Stimulated activated CD4-positive, alpha-beta T cell treated with anti-CD3 and anti-CD28 coated beads, Interleukin-1b, Interleukin-23, amount 100 ng/mL, for 24 hours (primary cell): ENCODE measurements around the gene SHC3.

Source experiments
- DNase-seq, 4 experiments: peaks; one replicate each; pipeline ENCODE4 v3.0.0-alpha.2; 2020; ENCODE audit warnings: low read depth in 4 of 4, low spot score in 1 of 4

Gene SHC3

DNA sequence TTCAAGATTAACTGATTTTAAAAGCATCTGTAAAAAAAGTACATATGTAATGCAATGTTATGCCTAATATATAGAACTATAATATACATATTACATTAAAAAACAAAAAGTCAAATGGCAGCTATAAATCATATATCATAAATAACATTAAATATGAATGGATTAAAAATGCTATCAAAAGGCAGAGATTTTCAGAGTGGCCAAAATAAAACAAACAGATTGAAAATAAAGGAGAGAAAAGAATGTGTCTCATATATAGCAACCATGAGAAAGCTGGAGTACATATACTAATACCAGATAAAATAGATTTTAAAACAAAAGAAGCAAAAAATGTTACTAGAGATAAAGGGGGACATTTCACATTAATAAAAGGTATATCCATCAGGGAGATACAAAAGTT is 148.8 kb downstream of the SHC3 start:
- DNase-seq: no peak

DNA sequence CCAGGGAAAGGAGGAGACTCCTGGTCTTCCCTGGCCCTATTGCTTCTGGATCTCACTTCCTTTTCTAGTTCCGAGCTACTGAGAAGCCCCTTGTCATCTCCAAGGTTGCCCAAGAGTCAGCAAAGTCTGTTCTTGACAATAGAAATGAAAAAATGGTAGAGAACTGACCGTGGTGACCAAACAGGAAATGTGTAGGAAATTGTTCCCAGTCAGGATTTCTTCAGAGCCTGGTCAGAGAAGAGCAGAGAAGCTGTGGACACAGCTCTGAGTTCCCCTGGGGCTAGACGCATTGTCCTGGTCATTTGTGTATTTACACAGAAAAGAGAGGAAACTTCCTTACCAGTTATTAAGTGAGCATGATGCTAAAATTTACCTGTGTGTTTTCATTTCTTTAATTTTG is 151.7 kb downstream of the SHC3 start:
- no peak for DNase-seq

DNA sequence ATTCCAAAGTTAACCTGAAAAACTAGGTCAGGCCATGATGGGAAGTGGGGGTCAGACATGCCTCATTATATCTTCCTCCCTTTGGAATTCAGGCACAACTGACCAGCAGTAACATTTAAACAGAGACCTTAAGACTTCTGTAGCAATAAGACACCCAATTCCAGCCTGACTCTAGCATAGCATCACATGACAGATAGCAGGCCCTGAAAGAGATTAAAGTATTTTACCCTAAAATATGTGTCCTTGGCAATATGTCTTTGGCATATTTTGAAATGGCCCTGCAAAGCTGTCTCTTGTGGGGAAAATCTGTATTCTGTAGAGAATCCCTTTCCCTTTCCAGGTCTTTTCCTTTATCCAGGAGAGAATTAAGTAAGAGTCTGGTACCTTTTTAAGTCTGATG is 153.1 kb downstream of the SHC3 start:
- no peak for DNase-seq

DNA sequence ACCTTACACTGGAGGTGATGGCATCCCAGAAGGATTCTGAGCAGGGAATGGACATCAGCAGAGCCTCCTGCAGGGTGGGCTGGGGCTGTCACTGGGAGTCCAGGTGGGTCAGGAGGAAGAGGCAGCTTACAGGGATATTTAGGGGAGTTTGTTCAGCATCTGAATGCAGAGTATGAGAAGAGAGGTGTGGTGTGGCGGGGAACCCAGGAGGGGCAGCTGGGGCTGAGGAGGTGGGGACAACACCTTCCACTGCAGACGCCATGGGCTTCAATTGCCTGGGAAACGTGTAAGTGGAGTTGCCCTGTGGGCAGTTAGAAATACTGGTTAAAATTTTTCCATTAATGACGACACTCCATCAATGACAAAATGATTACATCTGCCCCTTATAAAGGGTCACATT is 153.9 kb downstream of the SHC3 start:
- DNase-seq: no peak

DNA sequence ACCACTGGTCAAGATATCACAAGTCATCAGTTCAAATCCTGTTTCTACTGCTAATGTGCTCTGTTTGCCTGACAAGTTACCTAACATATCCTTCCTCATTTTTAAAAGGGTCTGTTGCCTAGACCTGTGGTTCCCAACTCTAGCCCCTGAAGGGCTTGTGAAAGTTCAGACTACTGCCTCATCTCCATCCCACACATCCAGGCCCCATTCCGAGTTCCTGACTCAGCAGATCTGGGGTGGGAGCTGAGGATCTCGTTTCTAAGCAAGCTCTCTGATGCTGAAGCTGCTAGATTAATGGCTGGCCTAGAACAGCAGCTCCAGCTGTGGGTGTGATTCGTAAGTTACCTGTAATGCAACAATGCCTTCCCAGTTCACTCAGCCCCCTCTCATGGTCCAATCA is 154.9 kb downstream of the SHC3 start:
- no peak for DNase-seq

DNA sequence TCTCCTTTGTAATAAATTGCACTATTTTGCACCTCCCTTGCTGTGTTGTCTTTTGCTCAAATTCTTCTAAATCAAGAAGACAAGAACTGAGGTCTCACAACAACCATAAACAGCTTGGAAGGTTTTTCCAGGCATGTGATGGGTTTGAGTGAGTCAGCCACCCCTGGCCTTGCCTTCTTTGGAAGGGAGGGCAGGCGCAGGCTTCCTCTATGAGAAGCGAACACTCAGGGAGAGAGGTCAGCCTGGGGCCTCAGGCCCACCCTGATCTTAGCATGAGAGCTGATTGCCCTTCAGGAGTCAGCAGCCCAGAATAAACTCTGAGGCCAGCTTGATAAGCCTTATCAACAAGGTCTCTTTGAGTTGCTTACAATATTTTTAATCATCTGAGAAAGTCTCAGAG is 155.7 kb downstream of the SHC3 start:
- DNase-seq: no peak

DNA sequence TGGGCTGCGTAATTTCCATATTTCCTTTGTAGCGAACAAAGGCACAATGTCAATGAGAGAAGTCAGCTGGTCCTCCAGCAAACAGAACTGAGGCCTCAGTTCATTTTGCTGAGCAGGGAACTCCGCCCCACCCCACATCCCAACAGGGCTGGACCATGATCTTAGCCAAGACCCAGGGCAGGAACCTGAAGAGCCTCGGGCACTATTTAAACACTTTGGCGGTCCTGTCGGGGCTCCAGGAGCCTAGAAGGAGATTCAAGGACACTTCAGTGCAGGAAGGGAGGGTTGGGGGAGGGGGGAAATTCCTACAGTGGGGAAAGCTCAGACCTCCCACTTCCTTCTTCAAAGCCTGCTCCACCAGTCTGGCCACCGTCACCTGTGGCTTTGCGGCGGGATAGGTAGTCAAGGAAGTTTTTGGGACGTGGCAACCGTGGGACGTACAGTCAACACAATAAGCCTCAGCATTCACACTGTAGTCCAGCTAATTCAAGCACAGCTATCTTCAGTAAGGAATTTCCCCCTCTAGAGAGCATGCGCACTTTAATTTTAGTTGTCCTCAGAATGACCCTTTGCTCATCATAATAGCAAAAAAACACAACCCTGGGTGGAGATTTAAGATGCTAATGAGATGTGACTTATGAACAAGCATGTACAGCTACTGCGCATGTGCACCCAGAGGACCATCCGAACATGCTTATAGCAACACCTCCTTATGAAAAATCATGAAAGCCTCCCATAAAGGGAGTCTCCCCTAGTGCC is 156.4 kb downstream of the SHC3 start:
- DNase-seq: no peak

DNA sequence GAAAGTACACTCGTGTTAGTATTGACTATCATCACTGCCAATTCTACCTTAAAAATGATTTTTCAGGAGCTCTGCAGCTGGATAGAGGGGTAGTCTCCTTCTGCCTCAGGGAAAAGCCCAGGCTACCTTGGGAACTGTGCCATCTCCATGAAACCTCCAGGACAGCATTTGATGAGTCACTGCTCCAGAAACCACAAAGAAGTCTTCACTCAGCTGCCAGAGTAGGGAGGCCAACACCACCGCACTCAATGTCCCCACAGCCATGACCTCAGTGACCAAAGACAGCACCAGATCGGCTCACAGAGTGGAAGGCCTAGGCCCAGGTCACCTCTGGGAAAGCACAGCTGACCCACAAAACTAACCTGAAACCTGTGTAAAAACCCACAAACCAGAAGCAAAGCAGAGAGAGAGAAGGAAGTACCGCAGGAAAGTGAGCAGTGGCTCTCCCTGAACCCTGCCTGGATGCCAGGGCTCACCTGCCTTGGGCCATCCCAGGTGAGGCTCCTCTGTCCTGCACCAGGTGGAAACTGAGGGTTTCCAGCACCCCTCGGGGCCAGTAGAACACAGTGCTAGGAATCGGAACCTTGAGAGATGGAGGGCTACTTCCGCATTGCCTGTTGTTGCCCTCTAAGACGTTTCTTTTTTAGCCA is 157.3 kb downstream of the SHC3 start:
- no peak for DNase-seq

DNA sequence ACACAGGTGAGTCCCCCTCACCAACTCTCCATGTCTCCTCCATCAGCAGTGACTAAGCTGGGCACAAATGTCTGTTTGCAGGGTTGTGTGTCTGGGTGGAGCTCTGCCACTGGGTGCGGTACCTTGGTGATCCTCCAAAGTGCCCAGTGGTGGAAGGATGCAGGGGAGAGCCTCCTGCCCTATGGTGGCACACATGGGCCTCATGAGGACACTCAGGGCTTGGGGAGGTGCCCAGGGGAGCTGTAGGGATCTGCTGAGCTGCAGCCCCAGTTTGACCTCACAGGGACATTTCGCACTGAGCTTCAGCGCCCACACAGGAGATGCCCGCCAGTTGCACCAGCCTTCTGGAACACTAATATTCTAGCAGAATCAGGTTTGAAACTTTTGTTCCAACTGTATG is 157.9 kb downstream of the SHC3 start:
- no peak for DNase-seq

DNA sequence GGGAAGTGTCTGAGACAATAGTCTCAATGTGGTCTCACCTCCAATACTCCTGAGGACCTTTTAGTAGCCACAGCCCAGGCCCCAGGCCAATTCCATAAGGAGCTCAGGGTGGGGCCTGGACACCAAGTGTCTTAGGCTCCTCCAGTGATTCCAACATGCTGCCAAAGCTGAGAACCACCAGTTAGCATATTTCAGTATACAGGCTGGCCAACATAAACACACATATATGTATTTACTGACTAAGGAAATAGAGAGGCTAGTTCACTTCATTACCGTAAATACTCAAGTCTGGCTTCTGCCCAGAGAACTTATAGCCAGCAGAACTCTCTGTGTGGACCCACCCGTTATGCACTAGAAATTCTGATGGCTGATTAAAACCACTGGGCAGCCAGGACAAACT is 163.3 kb downstream of the SHC3 start:
- no peak for DNase-seq

DNA sequence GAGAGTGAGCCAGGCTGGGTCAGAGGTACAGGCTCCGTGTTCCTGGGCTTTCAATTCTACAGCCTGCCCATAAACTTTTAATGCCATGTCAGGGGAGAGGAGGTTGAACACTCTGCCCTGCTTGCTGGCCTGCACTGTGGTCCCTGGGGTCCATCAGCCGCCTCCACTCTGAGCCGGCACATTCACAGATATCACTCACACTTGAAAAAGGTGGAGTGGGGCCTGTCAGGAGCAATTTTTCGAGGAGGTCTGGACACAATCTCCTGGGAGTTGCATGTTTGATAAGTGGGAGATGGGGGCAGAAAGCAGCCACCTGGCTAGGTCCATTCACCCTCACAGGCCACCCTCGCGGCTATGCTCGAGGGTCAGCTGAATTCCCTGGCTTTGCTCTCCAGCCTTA is 164.5 kb downstream of the SHC3 start:
- DNase-seq: no peak

DNA sequence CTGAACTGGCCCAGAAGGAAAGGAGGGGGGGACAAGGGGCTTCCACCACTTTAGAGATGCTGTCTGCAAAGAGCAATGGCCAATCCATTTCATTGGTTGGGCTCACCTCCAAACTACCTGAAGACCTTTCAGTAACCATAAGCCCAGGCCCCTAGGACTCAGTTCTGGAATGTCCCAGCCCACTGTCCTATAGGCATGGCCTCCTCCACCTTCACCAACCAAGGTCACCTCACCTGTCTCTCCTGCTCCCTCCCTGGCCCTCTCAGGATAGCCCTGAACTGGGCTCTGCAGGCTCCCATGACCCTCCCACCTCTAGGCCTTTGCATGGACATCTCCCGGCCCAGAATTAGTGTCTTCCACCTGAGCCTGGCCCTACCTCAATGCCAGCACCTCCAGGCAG is 165.0 kb downstream of the SHC3 start:
- no peak for DNase-seq

DNA sequence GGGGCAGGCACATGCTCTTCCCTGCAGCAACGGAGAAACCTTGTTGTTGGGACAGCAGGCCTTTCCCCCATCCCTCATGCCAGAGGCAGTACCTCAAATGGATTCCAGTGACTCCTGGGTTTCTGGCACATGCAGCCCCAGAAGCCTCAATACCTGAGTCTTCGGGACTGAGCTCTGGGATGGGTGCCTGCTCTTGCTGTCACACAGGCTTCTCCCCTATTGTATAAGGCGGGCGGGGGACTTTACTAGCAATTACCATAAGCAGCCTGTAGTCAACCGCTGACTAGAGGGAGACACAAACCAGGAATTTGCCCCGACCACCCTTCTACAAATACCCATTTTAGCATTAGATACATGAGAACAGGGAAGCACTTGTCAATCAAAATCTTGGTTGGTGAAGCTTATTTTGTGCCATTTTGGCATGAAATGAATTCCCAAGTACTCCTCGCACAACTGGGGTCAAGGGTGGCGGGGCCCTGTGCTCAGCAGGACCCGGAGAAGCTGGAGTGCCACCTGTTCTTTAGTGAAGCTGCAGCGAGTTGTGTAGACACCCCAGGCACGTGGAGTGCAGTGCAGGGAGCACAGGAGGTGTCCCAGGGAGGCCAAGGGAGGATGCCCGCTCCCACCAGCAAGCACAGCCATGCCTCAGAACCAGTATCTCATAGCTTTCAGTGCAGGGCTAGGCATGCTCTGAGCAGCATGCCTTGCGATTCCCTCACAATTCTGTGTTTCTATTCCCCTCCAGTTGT is 166.2 kb downstream of the SHC3 start:
- DNase-seq: no peak

DNA sequence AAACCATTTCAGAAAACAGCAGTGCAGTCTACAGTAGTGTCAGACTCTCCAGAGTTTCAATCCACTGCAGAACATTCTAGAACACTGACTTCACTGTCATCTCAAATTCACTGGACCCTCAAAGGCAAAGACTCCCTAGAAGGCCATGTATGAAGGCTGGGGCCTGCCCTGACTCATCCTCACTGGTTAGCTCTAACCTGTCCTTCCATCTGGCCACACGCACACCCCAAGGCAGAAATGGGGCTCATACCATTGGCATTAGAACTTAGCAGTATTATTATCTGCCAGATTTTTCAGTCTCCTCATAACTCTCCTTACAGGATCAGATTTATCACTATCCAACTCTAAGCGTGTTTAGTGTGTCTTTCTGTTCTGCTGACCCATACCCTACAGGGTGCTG is 166.9 kb downstream of the SHC3 start:
- DNase-seq: no peak

DNA sequence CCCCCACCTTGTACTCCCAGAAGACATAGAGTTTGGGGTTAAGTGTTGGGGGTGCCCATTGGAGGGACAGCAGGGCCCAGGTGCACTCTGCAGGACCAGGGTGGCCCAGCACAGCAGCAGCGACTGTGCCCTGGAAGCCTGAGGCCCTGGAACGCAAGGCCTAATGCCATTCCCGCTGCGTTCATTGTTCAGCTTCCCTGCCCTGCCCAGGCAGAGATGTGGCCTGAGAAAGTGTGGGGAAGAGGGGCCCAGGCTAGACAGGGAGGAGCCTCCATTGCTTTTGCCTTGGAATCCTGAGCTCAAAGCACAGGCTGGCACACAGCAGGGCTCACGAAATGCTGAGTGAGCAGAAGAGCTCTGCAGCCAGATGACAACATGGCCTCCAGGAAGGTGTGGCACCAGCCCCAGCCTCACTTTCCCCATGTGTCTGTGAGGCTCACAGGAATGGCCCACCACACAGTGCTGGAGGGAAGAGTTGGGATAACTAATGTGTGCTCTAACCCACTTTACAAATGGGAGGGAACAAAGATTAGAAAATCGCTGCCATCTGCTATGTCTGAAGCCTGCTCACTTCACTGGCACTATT is 168.0 kb downstream of the SHC3 start:
- DNase-seq: no peak

DNA sequence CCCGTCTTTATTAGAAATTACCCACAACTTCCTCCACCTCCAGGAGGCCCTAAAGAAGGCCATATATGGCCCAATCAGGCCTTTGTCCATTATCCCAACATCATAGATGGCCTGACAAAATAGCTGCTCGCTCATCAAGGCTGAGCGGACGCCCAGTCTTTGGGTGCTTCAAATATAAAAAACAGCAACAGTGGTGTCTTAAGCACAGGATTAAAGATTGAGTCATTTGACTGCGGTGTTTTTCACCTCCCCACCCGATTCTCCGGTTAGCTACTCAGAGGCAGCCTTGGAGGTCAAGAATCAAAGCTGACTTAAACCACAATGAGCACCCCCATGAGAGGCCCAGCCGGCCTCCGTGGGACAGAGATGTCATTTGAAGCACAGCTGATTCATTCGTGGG is 168.6 kb downstream of the SHC3 start:
- DNase-seq: no peak

DNA sequence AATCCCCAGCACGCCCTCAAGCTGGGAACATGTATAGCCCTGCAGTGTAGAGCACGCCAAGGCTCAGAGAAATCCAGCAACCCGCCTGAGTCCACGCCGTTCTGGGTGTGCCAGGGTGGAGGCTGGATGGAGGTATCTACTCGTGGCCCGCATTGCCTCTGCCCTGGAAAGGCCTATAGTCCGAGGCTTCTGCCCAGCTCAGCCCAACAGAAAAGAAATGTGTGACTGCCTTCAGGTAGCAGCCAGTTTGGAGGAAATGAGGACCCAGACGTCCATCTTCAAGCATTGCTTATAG is 169.1 kb downstream of the SHC3 start:
- no peak for DNase-seq

DNA sequence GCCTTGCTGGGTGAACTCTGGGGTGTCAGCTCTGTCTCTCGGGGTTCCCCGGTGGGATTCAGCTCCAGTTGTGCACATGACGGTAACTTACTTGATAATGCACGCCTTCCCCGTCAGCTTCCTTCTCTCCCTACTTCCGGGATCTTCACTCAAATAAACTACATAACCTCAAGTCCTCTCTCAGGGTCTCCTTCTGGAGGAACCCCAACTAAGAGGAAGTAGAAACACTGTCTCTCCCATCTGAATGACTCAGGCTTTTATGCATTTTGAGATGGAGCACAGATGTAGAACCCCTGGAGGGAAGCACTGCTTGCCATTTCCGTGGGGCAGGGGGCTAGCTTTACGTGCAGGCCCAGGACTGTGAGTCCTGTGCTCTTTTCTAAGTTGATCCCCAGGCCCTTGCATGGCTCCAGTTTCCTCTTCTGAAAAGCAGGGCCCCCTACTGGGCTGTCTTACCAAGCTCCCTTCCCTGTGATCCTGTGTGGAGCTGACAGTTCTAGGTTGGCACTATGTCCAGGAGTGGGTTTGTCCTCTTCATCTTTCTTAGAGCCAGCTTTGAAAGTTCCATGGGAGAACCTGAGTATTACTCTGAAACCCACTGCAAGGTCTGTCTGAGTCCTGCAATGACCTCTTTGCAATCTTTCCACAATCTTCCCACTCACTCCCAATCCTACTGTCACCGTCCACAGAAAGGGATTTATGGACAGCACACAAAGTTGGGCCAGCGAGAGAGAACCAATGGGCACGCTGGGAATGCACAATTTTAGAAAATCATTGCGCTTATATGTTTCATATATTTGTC is 169.7 kb downstream of the SHC3 start:
- DNase-seq: no peak

DNA sequence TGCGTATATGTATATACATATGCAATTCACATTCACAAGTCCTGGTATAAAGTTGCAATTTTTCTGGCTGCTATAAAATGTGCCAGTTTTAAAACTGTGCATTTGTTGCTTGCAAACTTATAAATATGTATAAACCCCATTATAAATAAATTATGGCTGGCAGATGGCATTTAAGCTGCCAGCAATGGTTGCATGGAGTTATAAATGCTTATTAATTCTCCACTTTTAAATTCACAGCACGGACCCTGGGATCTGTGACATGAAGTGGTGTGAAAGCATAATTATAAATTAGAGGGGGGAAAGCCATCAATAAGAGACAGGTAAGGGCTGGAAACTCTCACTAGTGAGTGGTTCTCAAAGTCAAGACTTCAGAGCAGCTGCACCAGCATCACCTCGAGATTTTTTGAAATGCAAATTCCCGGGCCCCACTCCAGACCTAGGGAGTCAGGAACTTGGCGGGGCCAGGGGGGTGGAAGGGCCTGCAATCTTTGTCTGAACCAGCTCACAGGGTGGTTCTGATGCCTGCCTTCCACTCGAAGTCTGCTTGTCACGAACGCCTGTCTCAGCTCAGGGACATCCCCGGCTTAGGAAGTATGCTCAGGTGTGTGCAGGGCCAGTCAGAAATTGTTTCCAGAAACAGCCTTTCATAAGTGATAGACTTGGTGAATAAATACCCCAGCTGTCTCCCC is 170.4 kb downstream of the SHC3 start:
- no peak for DNase-seq

DNA sequence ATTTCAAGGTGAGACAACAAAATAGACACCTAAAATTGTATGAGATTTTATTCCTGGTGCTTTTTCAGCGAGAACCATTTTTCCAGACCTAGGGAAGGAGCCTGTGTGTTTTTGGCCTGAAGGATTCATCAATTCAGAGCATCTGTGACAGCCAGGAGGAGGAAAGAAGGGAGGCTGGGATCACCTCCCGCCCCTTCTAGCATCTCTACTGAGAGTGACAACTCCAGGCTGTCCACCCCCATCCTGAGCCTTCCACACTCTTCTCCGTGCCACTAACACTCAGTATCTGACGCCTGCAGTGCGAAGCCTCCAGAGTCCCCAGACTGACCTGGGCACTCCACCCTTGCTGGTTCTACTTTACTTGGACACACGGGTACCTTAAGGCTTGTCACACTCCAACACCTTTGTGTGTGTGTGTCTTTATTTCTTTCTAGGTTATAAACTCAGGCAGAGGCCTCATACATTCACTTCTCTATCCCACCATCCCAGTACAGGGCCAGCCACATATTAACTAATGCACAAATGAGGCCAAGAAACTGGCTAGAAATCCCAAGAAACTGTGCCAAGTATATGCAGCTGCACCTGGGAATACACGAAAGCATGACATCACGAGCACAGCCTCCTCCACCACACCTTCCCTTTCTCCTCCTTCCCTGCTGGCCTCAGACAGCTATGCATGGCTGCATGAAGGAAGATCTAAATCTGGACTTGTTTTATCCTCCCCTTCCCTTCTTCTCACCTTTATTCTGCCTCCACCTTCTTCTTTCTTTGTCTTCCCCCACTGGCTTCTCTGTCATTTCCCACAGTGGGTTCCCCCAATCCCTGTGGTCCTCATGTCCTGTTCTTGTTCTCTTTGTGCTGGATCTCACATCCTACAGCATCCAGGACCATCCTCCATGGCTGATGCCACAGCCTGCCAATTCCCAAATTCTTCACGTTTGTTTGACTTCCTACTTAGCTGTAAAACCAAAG is 171.3 kb downstream of the SHC3 start:
- DNase-seq: no peak
